Breast epithelium (tissue), 4 donors: ENCODE measurements around the gene CSNK1E. TPM values are rescaled to one million over a fixed set of nuclear protein-coding genes. Genes with fewer than 3 reads are reported as not detected.

Experiments
- DNase-seq, 2 donors: peaks; one replicate each; pipeline ENCODE4 v3.0.0-alpha.2; 2019; ENCODE audit warnings: low spot score in 2 of 2
- H3K27ac ChIP-seq, 2 donors: fragments of 200-600 bp; sonication (generic) in 1 of 2; one replicate each; pipeline ENCODE4 v1.5.1; 2016 to 2019; ENCODE audit warnings: mild to moderate bottlenecking in 1 of 2
- H3K27me3 ChIP-seq, 2 donors: fragments of 200-600 bp; sonication (generic) in 1 of 2; one replicate each; pipeline versions ENCODE4 v1.5.1 to v1.6.0; 2017 to 2019; ENCODE audit warnings: control low read depth in 1 of 2, mild to moderate bottlenecking in 1 of 2
- H3K36me3 ChIP-seq: fragments of 200-600 bp; one replicate; pipeline ENCODE4 v1.5.1; 2019
- H3K4me1 ChIP-seq, 2 donors: fragments of 200-600 bp; sonication (generic); one replicate each; pipeline ENCODE4 v1.5.1; 2016 to 2019; ENCODE audit warnings: control low read depth in 1 of 2
- H3K4me3 ChIP-seq, 3 donors: fragments of 200-600 bp; sonication (generic); 1 replicate in 2 of 3; 2 replicates in 1 of 3; pipeline ENCODE4 v1.5.1; 2016 to 2019; ENCODE audit warnings: mild to moderate bottlenecking in 3 of 3, moderate library complexity in 2 of 3
- H3K9me3 ChIP-seq, 2 donors: fragments of 200-600 bp; sonication (generic) in 1 of 2; one replicate each; pipeline ENCODE4 v1.5.1; 2016 to 2019; ENCODE audit warnings: control low read depth in 1 of 2
- CTCF ChIP-seq, 3 donors: fragments of 450-650 bp; IDR thresholded peaks; one replicate each; pipeline ENCODE4 v1.5.1; 2016 to 2017; ENCODE audit warnings: antibody characterized with exemption in 3 of 3, mild to moderate bottlenecking in 3 of 3, moderate library complexity in 3 of 3
- POLR2A ChIP-seq: fragments of 450-650 bp; IDR thresholded peaks from one replicate; pipeline ENCODE4 v1.6.1; 2016; ENCODE audit warnings: antibody characterized with exemption, mild to moderate bottlenecking, moderate library complexity
- POLR2AphosphoS5 ChIP-seq, 3 donors: sonication (generic); formaldehyde crosslinking; IDR thresholded peaks; one replicate each; pipeline ENCODE4 v1.6.1; 2017; ENCODE audit warnings: antibody characterized with exemption in 3 of 3
- intact Hi-C: fragments of 100-400 bp; cut with DNase I; formaldehyde crosslinking; loops from one replicate; pipeline ENCODE4 v1.15.1; 2023; ENCODE audit warnings: low total_unique reads
- total RNA-seq, 3 donors: library from RNA; depleted of rRNA; stranded (reverse); fragments of >200 nt; gene quantifications; one replicate each; pipeline ENCODE4 v1.1.0, GENCODE V29; 2016

CSNK1E gene
- total RNA-seq, 3 donors from 2014 or later, result 83.0 to 147 (median 117) TPM

GRCh38 chr22:38276166-38276565 is 41.1 kb downstream of the CSNK1E start:
- intact Hi-C loops, result loop anchor here (1.0 kb wide), 1 partner anchor 29 kb away; no protein-coding TSS in a partner anchor
- Histone ChIP-seq H3K4me3 (no peak overlapping the region), H3K36me3 (no peaks in the 10 kb centered on the region), H3K4me1 (peaks cover 4 to 8% of the 10 kb centered on the region in 2 donors), H3K9me3 (no peaks in the 10 kb centered on the region), H3K27ac (no peak overlapping the region), H3K27me3 (no peaks in the 10 kb centered on the region)
- TF ChIP-seq POLR2AphosphoS5 (IDR thresholded peaks at IDR 0.05) (no peak), CTCF (IDR thresholded peaks at IDR 0.05) (no peak)
- no peak for DNase-seq

DNA sequence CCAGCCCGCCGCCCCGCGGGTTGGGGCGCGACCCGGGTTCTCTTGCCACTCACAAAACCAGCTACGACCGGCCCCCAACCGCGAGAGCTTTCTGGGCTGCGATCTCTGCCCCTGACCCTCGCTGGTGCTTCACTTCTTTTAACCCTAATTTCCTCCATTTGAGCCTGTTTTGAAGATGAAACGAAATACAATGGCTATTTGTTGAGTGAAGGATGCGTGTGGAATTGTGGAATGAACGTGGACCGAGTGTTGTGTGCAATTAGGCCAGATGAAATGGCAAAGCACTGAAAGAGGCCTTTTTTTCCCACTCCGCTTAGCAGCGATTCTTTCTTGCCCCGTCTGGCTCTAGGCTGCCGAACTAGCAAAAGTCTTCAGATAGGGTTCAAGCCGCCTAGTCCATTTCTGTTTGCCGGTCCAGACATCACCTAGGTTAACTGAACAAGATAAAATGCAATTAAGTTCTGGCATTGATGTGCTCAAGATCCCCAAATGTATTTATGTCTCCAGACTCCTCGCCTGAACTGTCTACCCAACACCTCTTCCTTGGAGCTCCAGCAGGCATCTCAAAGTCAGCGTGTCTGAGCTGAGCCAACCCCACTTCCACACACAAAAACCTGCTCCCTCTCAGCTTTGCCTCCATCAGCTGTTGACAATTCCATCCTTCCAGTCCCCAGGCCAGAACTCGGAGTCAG is 44.0 kb downstream of the CSNK1E start:
- peak overlapping the region; percentile 88 to 96 for H3K27ac ChIP-seq
- no peak for DNase-seq
- no peaks in the 10 kb centered on the region for H3K36me3 ChIP-seq
- H3K9me3 ChIP-seq, result no peaks in the 10 kb centered on the region
- peaks cover 4 to 17% of the 10 kb centered on the region in 2 donors for H3K4me1 ChIP-seq
- peak overlapping the region; percentile 94 to 97 (median 96) for H3K4me3 ChIP-seq
- TF ChIP-seq POLR2AphosphoS5 (IDR thresholded peaks at IDR 0.05) (peak in 1 of 3 donors; percentile 27), CTCF (IDR thresholded peaks at IDR 0.05) (no peak)
- no peaks in the 10 kb centered on the region for H3K27me3 ChIP-seq
- intact Hi-C loops, result no loop called here

DNA sequence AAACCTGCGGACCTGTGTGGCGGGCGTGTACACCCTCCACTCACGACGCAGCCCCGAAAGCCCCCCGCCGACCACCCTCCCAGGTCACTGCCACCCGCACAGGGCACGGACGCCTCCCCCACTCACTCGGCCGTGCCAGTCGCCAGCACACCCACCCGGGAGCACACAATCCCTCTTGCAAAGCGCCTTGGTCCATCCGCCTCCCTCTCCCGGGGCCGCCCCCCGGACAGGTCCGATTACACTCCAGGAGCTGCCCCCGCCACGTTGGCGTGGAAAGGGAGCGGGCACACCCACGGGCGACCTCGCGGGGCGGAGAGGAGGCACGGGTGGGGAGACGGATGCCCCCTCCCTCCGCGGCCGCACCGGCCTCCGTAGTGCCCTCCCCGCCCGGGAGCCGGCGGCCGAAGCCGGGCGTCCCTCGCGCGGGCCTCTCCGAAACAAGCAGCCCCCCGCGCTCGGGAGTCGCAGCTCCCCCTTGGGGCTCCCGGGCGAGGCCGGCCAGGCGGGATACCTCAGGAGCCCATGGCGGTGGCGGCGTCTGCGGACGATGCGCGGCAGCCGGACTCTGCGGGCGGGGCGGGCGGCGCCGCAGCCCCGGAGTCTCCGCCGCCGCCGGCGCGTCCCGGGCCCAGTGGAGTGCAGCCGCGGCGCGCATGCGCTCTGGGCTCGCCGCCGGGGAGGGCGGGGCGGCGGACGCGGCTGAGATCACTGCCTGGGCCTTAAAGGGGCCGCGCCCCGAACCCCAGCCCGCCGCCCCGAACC is 44.7 kb downstream of the CSNK1E start, which contains the start of gene TMEM184B:
TMEM184B (minus strand) TSS at position 638 of the 762 bp plus-strand sequence. CDS start 25,049 bp downstream, outside the sequence.
- H3K27ac ChIP-seq, result peak within 1 kb of the TSS; percentile 88 to 96
- H3K4me3 ChIP-seq, result peak within 1 kb of the TSS; percentile 94 to 97 (median 96)
- no peaks in the 10 kb centered on the region for H3K36me3 ChIP-seq
- no peaks in the 10 kb centered on the region for H3K9me3 ChIP-seq
- TF ChIP-seq POLR2AphosphoS5 (IDR thresholded peaks at IDR 0.05) (peak in 1 of 3 donors; percentile 9), CTCF (IDR thresholded peaks at IDR 0.05) (no peak)
- peak; percentile 67 to 73 for DNase-seq
- intact Hi-C loops, result no loop called here
- H3K27me3 ChIP-seq, result no peaks in the 10 kb centered on the region
- peaks cover 4 to 17% of the 10 kb centered on the region in 2 donors for H3K4me1 ChIP-seq

DNA sequence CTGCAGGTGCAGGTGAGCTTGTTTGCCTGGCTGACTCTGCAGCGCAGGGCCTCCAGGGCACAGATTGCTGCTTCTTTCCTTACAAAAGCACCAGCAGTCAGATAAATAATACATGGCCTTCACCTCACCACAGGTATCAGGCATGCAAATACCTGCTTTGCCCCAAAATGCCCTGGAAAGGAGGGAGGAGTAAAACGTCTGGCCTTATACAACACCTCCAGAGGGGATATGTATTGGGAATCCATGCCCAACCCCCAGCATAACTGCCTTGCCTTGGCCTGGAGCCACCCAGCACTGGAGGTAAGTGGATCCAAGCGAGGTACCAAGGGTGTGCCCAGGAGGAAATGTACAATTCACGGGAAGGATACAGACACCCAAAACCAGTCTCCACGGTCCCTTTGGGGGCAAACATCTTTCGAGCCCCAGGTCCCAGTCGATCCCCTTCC is 45.3 kb downstream of the CSNK1E start:
- no peaks in the 10 kb centered on the region for H3K27me3 ChIP-seq
- H3K27ac ChIP-seq, result peak overlapping the region; percentile 88 to 96
- peak overlapping the region; percentile 94 to 97 (median 96) for H3K4me3 ChIP-seq
- peaks cover 4 to 17% of the 10 kb centered on the region in 2 donors for H3K4me1 ChIP-seq
- no peak for TF ChIP-seq CTCF (IDR thresholded peaks at IDR 0.05)
- no peak for TF ChIP-seq POLR2A
- TF ChIP-seq POLR2AphosphoS5 (IDR thresholded peaks at IDR 0.05), result no peak
- H3K9me3 ChIP-seq, result no peaks in the 10 kb centered on the region
- peak; percentile 63 to 68 for DNase-seq
- intact Hi-C loops, result no loop called here
- no peaks in the 10 kb centered on the region for H3K36me3 ChIP-seq

- H3K27me3 ChIP-seq, result no peaks in the 10 kb centered on the region
- intact Hi-C loops, result no loop called here
- peaks cover 7 to 17% of the 10 kb centered on the region in 2 donors for H3K4me1 ChIP-seq
- H3K4me3 ChIP-seq, result peak overlapping the region in 2 of 3 donors; percentile 96 to 97
- H3K9me3 ChIP-seq, result no peaks in the 10 kb centered on the region
- H3K27ac ChIP-seq, result peak overlapping the region; percentile 16 to 88
- no peak for DNase-seq
- TF ChIP-seq POLR2AphosphoS5 (IDR thresholded peaks at IDR 0.05) (no peak), CTCF (IDR thresholded peaks at IDR 0.05) (no peak), POLR2A (no peak)
- H3K36me3 ChIP-seq, result no peaks in the 10 kb centered on the region
These were observed 46.1 kb downstream of the CSNK1E start for GRCh38 chr22:38271101-38271500.
